CD1c-positive myeloid dendritic cell (primary cell): Measurements from ENCODE around the gene POMP.
A peak's percentile ranks its signal among the peaks of the same experiment; 100 is the strongest.

Source experiments
- DNase-seq: peaks from one replicate; pipeline ENCODE4 v3.0.0-alpha.2; 2016; ENCODE audit errors: extremely low spot score

Gene POMP

GRCh38 chr13:28658796-28659620 lies at the start of gene POMP:
POMP (plus strand) TSS chr13:28659130; CDS start chr13:28659185, 55 bp downstream.
- peak; percentile 95 for DNase-seq

DNA sequence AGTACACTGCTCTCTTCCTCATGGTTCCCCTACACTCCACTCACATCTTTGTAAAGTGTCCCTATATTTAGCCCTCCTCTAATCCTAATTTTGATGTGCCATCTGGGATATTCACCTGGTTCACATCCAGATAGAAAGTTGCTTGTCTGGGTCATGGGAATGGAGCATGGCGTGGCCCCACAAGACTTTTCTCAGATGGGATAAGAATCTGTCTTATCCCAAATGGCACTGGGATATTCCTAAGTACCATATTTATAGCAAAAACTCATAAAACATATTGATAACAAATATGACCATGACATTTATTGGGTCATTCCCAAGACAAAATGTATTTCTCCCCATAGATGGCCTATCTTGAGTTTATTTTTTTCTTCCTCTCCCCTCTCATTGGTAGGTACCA lies 49.5 kb upstream of the POMP start:
- no peak for DNase-seq

DNA sequence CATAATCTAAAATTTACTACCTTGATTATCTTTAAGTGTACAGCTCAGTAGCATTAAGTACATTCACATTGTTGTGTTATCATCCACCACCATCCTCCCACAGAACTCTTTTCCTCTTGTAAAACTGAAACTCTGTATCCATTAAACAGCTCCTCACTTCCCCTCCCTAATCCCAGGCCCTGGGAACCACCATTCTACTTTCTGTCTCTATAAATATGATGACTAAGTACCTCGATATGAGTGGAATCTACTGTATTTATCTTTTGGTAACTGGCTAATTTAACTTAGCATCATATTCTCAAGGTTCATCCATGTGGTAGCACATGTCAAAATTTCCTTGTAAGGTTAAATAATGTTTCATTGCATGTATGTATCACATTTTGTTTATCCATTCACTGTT lies 49.0 kb upstream of the POMP start:
- DNase-seq, result peak; percentile 39

- peak; percentile 20 for DNase-seq
Measured at GRCh38 chr13:28610996-28611395, 47.9 kb upstream of the POMP start.

DNA sequence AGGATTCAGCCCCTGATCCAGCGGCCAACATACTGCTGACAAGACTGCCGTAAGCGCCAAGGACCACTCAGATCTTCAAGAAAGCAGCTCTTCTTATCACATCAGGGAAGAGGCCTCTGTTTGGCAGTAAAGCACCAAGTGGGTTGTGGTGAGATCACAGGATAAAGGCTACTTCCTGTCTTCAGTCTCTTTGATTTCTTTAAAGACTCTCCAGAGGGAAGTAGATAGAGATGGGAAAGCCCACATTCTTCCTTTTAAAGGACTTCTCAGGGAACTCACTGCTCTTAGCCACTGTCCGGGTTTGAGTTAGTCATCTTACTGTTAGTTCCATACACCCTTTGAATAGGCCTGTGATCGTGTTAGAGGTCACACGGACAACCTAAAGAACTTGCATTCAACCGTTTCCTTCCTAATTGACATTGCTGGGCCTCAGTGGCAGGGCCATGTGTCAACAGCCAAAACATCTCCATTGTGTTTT lies 47.2 kb upstream of the POMP start:
- peak; percentile 86 for DNase-seq

GRCh38 chr13:28613562-28613961 lies 45.4 kb upstream of the POMP start:
- DNase-seq, result no peak

GRCh38 chr13:28615916-28616446 lies 42.9 kb upstream of the POMP start:
- no peak for DNase-seq

DNA sequence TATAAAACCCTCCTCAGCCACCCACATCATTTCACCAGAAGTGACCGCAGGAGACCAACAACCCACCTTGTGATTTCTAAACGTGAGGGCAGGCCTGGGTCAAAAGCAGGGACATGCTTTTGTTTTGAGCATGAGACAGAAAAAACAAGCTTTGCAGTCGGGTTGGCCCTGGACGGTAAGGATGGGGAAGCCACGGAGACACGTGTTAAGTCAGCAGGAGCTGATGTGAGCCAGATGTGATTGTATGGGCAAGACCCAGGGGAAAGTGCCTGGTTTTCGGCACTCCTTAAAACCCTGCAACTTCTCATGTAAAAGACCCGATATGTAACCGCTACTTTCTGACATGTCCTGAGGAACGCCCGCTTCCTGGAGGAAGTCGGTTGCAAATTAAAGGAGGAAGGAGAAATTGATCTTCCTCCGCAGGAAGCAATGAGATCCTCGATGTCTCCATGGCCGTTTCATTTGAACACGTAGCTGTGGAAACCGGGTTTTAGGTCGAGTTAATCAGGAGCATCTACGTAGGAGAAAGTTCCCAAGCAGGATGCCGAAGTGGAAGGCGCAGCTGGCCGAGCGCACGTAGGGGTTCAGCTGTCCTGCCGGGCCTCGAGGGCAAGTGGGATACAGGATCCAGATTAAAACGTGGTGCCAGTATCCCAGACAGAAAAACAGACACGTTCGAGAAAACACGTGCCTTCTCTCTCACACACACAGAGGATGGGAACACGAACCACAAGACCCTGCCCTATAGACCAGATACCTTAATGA lies 40.5 kb upstream of the POMP start:
- peak; percentile 24 for DNase-seq

DNA sequence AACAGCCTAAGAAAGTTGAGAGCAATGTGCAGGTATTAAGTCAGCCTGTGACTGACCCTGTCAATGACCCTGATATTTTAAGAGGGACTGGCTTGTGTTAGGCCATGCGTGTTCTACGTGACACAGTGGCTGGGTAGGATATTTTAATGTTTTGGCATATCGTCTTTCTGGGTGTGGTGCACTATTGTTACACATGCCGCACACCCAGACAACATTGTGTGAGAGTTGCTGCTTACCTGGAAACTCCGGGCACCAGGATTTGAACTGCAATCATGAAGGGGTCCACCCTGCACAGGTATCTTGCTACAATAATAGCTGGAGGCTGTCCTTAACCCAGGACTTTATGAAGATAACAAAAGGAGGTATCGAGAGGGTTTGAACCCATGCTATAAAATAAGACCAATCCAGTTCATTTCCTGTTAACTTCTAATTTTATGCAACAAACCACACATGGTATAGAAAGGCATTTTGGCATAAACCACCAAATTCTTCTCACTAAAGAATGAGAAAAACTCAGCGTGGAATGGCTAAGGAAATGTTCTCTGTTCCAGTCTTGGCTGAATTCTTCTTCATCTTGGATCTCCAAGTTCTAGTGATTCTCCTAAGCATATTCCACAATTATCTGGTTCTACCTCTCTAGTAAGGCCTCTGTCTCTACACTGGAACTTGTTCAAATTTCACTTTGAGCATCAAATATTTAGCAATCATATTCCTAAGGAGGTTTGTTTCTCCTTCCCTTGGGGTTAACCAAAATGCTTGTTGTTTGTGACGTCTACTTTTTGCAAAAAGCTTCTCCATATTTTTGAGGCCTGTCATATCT lies 38.7 kb upstream of the POMP start:
- no peak for DNase-seq

- DNase-seq, result peak; percentile 86
Measured at GRCh38 chr13:28621449-28621848, 37.5 kb upstream of the POMP start.

GRCh38 chr13:28622286-28622685 lies 36.6 kb upstream of the POMP start:
- peak; percentile 92 for DNase-seq

- peak; percentile 57 for DNase-seq
Measured at GRCh38 chr13:28623782-28624706, 34.9 kb upstream of the POMP start.

DNA sequence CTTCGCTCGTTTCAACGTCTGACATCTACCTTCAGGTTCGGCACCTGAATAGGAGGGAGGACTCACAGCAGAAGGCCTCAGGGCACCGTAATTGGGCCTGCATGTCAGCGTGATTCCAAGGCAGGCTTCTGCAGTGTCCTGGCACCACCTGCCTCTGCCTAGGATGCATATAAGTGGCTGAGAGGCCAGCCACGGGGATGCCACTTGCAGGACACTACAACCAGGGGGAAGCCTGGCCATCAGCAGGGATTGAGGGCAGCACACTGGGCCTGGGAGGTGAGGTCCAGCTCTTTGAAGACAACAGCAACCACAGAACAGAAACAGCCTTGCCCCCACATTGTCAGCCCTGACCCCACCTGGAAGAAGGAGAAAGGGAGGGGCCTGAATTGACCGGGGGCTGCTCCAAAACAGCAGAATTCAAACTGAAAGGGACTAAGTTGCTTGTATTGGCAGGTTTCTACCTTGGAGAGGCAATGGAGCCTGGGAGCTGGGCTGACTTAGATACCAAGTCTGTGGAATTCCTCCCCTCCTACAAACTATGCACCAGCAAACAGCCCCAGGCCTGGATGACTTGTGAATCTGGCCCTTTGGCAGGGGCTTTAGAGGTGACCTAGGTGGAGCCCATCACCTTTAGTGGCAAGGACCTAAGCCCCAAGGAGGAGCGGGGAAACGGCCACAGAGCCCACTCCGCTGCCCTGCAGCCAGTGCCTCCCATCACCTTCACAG lies 34.1 kb upstream of the POMP start:
- no peak for DNase-seq

GRCh38 chr13:28626266-28626665 lies 32.7 kb upstream of the POMP start:
- DNase-seq, result no peak

GRCh38 chr13:28628241-28628640 lies 30.7 kb upstream of the POMP start:
- DNase-seq, result peak; percentile 71

DNA sequence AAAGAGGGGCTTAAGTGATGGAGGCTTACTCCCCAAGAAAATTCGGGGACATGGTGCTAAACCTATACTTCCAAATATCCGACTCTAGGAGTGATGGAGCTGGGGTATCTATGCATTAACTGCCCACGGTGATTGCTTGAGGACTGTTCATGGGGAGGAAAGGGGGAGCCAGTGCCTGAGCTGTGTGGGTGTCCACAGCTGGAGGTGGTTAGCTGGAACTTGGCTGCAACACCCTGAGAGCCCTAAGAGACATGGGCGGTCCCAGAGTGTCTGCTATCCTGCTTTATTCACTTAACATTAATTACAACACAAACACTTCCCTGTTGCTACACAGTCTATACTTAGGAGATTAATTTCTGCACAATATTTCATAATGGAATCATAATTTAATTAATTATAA lies 28.1 kb upstream of the POMP start:
- DNase-seq, result peak; percentile 67

DNA sequence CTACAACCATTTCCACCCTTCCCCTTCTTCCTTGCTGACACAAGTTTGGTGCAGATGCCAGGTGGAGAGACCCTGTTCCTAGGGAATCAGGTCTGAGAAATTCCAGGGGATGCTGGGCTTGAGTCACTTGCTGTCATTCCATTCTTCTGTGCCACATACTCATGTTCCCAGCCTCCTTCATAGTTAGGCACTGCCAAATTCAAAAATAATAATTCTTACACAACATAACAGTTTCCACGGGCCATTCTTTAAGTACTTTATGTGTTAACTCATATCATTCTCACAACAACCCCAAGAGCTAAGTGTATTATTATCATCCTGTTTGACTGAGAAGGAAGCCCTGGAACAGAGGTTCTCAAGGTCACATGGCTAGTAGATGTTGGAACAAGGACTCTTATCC lies 27.1 kb upstream of the POMP start:
- DNase-seq, result no peak

GRCh38 chr13:28636069-28636468 lies 22.9 kb upstream of the POMP start:
- no peak for DNase-seq

GRCh38 chr13:28636677-28637317 lies 22.1 kb upstream of the POMP start:
- DNase-seq, result peak; percentile 84
